Measurements from ENCODE around the gene TMC1.

The TMC1 gene

GRCh38 chr9:72577212-72577753 lies 55.9 kb downstream of the TMC1 start:
- Histone ChIP-seq H3K4me3 (ENCODE audit: low read depth, low read length) (no peak overlapping the region), H3K9me3 (ENCODE audit: insufficient read depth, low read depth, low read length) (no peaks in the 10 kb centered on the region), H3K79me2 (ENCODE audit: control insufficient read depth, insufficient read depth, low read length, poor library complexity) (no peaks in the 10 kb centered on the region), H2BK120ac (ENCODE audit: insufficient read depth, low read length, poor library complexity) (no peak overlapping the region), H3K4ac (ENCODE audit: low read depth, low read length) (no peak overlapping the region), H3K27ac (ENCODE audit: low read depth, low read length) (no peak overlapping the region), H2AFZ (ENCODE audit: insufficient read depth, low read length, poor library complexity) (no peak overlapping the region), H3K4me2 (ENCODE audit: low read length) (no peak overlapping the region), H3K18ac (ENCODE audit: low read length) (no peak overlapping the region), H3K4me1 (ENCODE audit: control insufficient read depth in 1 of 2, insufficient read depth in 2 of 2, low read length in 2 of 2) (peaks cover 0 to 7% of the 10 kb centered on the region in 2 experiments), H3K14ac (ENCODE audit: low read length) (no peak overlapping the region), H4K8ac (ENCODE audit: low read depth, low read length) (no peak overlapping the region), H3K36me3 (ENCODE audit: control insufficient read depth in 1 of 2, insufficient read depth in 2 of 2, low read length in 2 of 2) (no peaks in the 10 kb centered on the region), H3K27me3 (ENCODE audit: insufficient read depth, low read length) (no peaks in the 10 kb centered on the region), H4K91ac (ENCODE audit: low read depth, low read length) (no peak overlapping the region), H3K9ac (ENCODE audit: low read length) (no peak overlapping the region), H4K12ac (ENCODE audit: low read depth, low read length) (no peak overlapping the region), H3K79me1 (ENCODE audit: low read length) (no peaks in the 10 kb centered on the region), H2AK5ac (ENCODE audit: low read length) (no peak overlapping the region), H2BK5ac (ENCODE audit: low read depth, low read length, poor library complexity) (no peak overlapping the region), H3K23ac (ENCODE audit: low read length) (no peak overlapping the region), H2BK12ac (ENCODE audit: low read length) (peak overlapping the region; percentile 65)
- DNase-seq = peak in 1 of 2 donors; percentile 69
- WGBS (ENCODE audit: extremely low coverage, insufficient coverage, insufficient read length) = no CpG with 5 or more reads among the region's 4 CpGs

GRCh38 chr9:72579190-72579589 lies 57.8 kb downstream of the TMC1 start:
- Histone ChIP-seq H3K79me2 (ENCODE audit: control insufficient read depth, insufficient read depth, low read length, poor library complexity) (no peaks in the 10 kb centered on the region), H3K9me3 (ENCODE audit: insufficient read depth, low read depth, low read length) (no peaks in the 10 kb centered on the region)
- WGBS (ENCODE audit: extremely low coverage, insufficient coverage, insufficient read length) = no CpG with 5 or more reads among the region's 4 CpGs

GRCh38 chr9:72579880-72580550 lies 58.6 kb downstream of the TMC1 start:
- no CpG with 5 or more reads among the region's 3 CpGs for WGBS (ENCODE audit: extremely low coverage, insufficient coverage, insufficient read length)
- Histone ChIP-seq H2BK120ac (ENCODE audit: insufficient read depth, low read length, poor library complexity) (no peak overlapping the region), H2BK12ac (ENCODE audit: low read length) (peak overlapping the region; percentile 84), H2AFZ (ENCODE audit: insufficient read depth, low read length, poor library complexity) (no peak overlapping the region), H4K91ac (ENCODE audit: low read depth, low read length) (no peak overlapping the region), H3K79me1 (ENCODE audit: low read length) (no peaks in the 10 kb centered on the region), H3K14ac (ENCODE audit: low read length) (no peak overlapping the region), H3K9ac (ENCODE audit: low read length) (no peak overlapping the region), H3K23ac (ENCODE audit: low read length) (no peak overlapping the region), H3K4ac (ENCODE audit: low read depth, low read length) (no peak overlapping the region), H2AK5ac (ENCODE audit: low read length) (peak overlapping the region; percentile 54), H4K8ac (ENCODE audit: low read depth, low read length) (no peak overlapping the region), H3K4me3 (ENCODE audit: low read depth, low read length) (no peak overlapping the region), H3K18ac (ENCODE audit: low read length) (no peak overlapping the region), H3K4me1 (ENCODE audit: control insufficient read depth in 1 of 2, insufficient read depth in 2 of 2, low read length in 2 of 2) (peaks cover 0 to 7% of the 10 kb centered on the region in 2 experiments), H3K27ac (ENCODE audit: low read depth, low read length) (no peak overlapping the region), H3K9me3 (ENCODE audit: insufficient read depth, low read depth, low read length) (no peaks in the 10 kb centered on the region), H3K27me3 (ENCODE audit: insufficient read depth, low read length) (no peaks in the 10 kb centered on the region), H3K79me2 (ENCODE audit: control insufficient read depth, insufficient read depth, low read length, poor library complexity) (no peaks in the 10 kb centered on the region), H4K12ac (ENCODE audit: low read depth, low read length) (no peak overlapping the region), H3K36me3 (ENCODE audit: control insufficient read depth in 1 of 2, insufficient read depth in 2 of 2, low read length in 2 of 2) (no peaks in the 10 kb centered on the region), H3K4me2 (ENCODE audit: low read length) (no peak overlapping the region), H2BK5ac (ENCODE audit: low read depth, low read length, poor library complexity) (no peak overlapping the region)
- DNase-seq = peak in 1 of 2 donors; percentile 50

More at GRCh38 chr9:72579190-72579589, 57.8 kb downstream of the TMC1 start:
- no peak overlapping the region for H3K23ac ChIP-seq (ENCODE audit: low read length)
- H3K9ac ChIP-seq (ENCODE audit: low read length) = no peak overlapping the region
- peak; percentile 39 to 66 for DNase-seq
- H4K12ac ChIP-seq (ENCODE audit: low read depth, low read length) = no peak overlapping the region
- H3K14ac ChIP-seq (ENCODE audit: low read length) = no peak overlapping the region
- H3K4me3 ChIP-seq (ENCODE audit: low read depth, low read length) = no peak overlapping the region
- H3K27me3 ChIP-seq (ENCODE audit: insufficient read depth, low read length) = no peaks in the 10 kb centered on the region
- no peak overlapping the region for H2BK120ac ChIP-seq (ENCODE audit: insufficient read depth, low read length, poor library complexity)
- H3K36me3 ChIP-seq (ENCODE audit: control insufficient read depth in 1 of 2, insufficient read depth in 2 of 2, low read length in 2 of 2) = no peaks in the 10 kb centered on the region
- no peak overlapping the region for H4K8ac ChIP-seq (ENCODE audit: low read depth, low read length)
- H2AK5ac ChIP-seq (ENCODE audit: low read length) = no peak overlapping the region
- no peak overlapping the region for H3K4ac ChIP-seq (ENCODE audit: low read depth, low read length)
- no peak overlapping the region for H3K27ac ChIP-seq (ENCODE audit: low read depth, low read length)
- H3K79me1 ChIP-seq (ENCODE audit: low read length) = no peaks in the 10 kb centered on the region
- no peak overlapping the region for H3K4me2 ChIP-seq (ENCODE audit: low read length)
- peaks cover 0 to 7% of the 10 kb centered on the region in 2 experiments for H3K4me1 ChIP-seq (ENCODE audit: control insufficient read depth in 1 of 2, insufficient read depth in 2 of 2, low read length in 2 of 2)
- no peak overlapping the region for H2AFZ ChIP-seq (ENCODE audit: insufficient read depth, low read length, poor library complexity)
- H2BK5ac ChIP-seq (ENCODE audit: low read depth, low read length, poor library complexity) = no peak overlapping the region
- H2BK12ac ChIP-seq (ENCODE audit: low read length) = no peak overlapping the region
- H4K91ac ChIP-seq (ENCODE audit: low read depth, low read length) = no peak overlapping the region
- no peak overlapping the region for H3K18ac ChIP-seq (ENCODE audit: low read length)

GRCh38 chr9:72581694-72582093 lies 60.3 kb downstream of the TMC1 start:
- no peak overlapping the region for H4K91ac ChIP-seq (ENCODE audit: low read depth, low read length)
- WGBS (ENCODE audit: extremely low coverage, insufficient coverage, insufficient read length) = no CpG with 5 or more reads among the region's 9 CpGs

More at GRCh38 chr9:72581694-72582093, 60.3 kb downstream of the TMC1 start:
- H3K27ac ChIP-seq (ENCODE audit: low read depth, low read length) = no peak overlapping the region
- H3K79me2 ChIP-seq (ENCODE audit: control insufficient read depth, insufficient read depth, low read length, poor library complexity) = no peaks in the 10 kb centered on the region
- no peak overlapping the region for H3K9ac ChIP-seq (ENCODE audit: low read length)
- H3K18ac ChIP-seq (ENCODE audit: low read length) = no peak overlapping the region
- no peak overlapping the region for H4K12ac ChIP-seq (ENCODE audit: low read depth, low read length)
- H2BK5ac ChIP-seq (ENCODE audit: low read depth, low read length, poor library complexity) = no peak overlapping the region
- no peak overlapping the region for H2AK5ac ChIP-seq (ENCODE audit: low read length)
- H3K36me3 ChIP-seq (ENCODE audit: control insufficient read depth in 1 of 2, insufficient read depth in 2 of 2, low read length in 2 of 2) = no peaks in the 10 kb centered on the region
- H3K9me3 ChIP-seq (ENCODE audit: insufficient read depth, low read depth, low read length) = no peaks in the 10 kb centered on the region
- no peak overlapping the region for H2BK120ac ChIP-seq (ENCODE audit: insufficient read depth, low read length, poor library complexity)
- H3K4ac ChIP-seq (ENCODE audit: low read depth, low read length) = no peak overlapping the region
- no peak overlapping the region for H3K4me3 ChIP-seq (ENCODE audit: low read depth, low read length)
- no peak for DNase-seq
- H4K8ac ChIP-seq (ENCODE audit: low read depth, low read length) = no peak overlapping the region
- no peak overlapping the region for H2BK12ac ChIP-seq (ENCODE audit: low read length)
- no peaks in the 10 kb centered on the region for H3K27me3 ChIP-seq (ENCODE audit: insufficient read depth, low read length)
- no peak overlapping the region for H2AFZ ChIP-seq (ENCODE audit: insufficient read depth, low read length, poor library complexity)
- H3K4me1 ChIP-seq (ENCODE audit: control insufficient read depth in 1 of 2, insufficient read depth in 2 of 2, low read length in 2 of 2) = peaks cover 0 to 7% of the 10 kb centered on the region in 2 experiments
- H3K79me1 ChIP-seq (ENCODE audit: low read length) = no peaks in the 10 kb centered on the region
- no peak overlapping the region for H3K23ac ChIP-seq (ENCODE audit: low read length)
- H3K14ac ChIP-seq (ENCODE audit: low read length) = no peak overlapping the region
- H3K4me2 ChIP-seq (ENCODE audit: low read length) = no peak overlapping the region

Measured in trophoblast cell (in vitro differentiated cells and primary cell).